OCI-LY7 (cell line): ENCODE results near the gene APH1B.

Experiments used
- CTCF ChIP-seq: fragments of 200-600 bp; sonication (generic); conservative IDR thresholded peaks from 2 replicates; pipeline ENCODE4 v1.5.1; 2014; ENCODE audit warnings: mild to moderate bottlenecking, antibody characterized with exemption, low read length, moderate library complexity, mixed read lengths
- EZH2phosphoT487 ChIP-seq: fragments of 200-600 bp; sonication (generic); IDR thresholded peaks from 2 replicates; pipeline ENCODE4 v1.6.1; 2018; ENCODE audit warnings: low read depth, borderline replicate concordance, mild to moderate bottlenecking, mixed run types, antibody characterized with exemption, low read length, moderate library complexity, mixed read lengths

- TF ChIP-seq CTCF, result no peak
- no peak for TF ChIP-seq EZH2phosphoT487
These were observed 22.7 kb downstream of the APH1B start for GRCh38 chr15:63299943-63300575.
